GM21390 (cell line): Measurements from ENCODE around the gene HSD11B1L.
"Not testable (repeated sequence)": the region's sequence is repeated elsewhere in the genome, so short reads cannot be mapped to it uniquely, and the experiment has no call there.

Source experiments
- ATAC-seq: cut with Tn5 transposase; IDR thresholded peaks from one replicate; pipeline ENCODE4 v1.9.1; 2021; ENCODE audit not compliant: unreplicated experiment

The HSD11B1L gene

DNA sequence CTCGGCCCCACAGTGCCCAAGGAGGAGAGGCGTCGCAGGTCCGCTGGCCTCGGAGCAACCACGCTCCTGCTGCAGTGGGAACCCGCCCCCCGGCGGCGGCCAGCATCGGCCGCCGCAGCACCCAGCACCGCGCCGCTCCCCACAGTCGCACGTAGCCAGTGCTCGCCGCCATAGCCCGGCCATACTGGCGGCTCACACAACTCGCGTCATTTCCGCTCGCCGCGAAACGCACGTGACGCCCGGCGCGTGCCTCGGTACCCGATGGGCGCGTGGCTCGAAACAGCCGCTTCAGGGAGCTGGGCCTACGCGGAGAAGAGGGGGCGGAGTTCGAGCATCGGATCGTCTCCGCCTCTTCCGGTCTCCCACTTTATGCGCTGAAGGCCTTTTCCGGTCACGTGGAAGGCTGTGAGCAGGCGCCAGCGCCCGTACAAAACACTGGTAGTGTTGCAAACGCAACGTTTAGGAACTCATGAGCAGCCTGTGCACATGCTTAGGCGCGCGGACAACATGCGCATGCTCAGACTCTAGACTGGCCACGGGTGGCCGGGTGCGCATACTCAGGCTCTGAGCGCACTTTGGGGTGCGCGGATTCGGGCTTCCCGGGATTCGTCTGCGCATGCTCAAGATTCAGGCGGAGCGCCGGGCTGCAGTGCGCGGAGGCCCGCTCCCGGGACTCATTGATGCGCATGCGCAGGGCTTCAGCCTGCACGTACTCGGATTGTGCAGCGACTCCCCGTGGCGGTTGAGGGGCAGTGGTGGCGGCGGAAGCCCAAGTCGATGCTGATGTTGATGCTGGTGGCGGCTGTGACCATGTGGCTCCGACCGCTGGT is 39.3 kb downstream of the HSD11B1L start, which contains the start of the genes CATSPERD and LONP1:
CATSPERD (plus strand) TSS at position 677 of the 830 bp plus-strand sequence; CDS start at position 778, 101 bp downstream.
LONP1 (minus strand) TSS at position 186 of the 830 bp plus-strand sequence; CDS start at position 172, 14 bp downstream.
- ATAC-seq, result peak; percentile 79

DNA sequence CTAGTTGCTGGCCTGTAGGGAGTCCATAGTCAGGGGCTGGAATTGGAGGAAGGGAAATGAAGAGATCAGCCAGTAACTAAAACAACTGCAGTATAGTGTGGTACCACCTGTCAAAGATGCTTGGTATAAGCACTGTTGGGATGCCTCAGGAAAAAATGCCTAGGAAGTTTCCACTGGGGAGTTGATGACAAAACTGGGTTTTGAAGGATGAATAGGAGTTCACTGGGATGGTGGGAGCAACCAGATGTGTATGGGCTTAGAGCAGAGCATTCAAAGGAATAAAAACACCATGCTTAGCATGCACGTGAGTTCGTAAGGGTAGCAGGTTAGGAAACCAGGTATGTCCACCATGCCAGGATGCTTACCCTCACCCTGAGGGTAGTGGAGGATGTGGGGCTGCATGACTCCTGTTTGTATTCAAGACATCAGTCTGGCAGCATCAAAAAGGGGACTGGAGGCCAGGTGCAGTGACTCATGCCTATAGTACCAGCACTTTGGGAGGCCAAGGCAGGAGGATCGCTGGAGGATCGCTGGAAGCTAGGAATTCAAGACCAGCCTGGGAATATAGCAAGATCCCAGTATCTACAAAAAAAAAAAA is 46.7 kb downstream of the HSD11B1L start:
- ATAC-seq, result no peak

DNA sequence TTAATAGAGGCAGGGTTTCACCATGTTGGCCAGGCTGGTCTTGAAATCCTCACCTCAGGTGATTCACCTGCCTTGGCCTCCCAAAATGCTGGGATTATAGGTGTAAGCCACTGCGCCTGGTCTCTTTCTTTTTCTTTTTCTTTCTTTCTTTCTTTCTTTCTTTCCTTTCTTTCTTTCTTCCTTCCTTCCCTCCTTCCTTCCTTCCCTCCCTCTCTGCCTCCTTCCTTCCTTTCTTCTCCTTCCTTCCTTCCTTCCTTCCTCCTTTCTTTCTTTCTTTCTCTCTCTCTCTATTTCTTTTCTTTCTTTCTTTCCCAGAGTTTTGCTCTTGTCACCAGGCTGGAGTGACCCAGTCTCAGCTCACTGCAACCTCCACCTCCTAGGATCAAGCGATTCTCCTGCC is 52.3 kb downstream of the HSD11B1L start:
- not testable (repeated sequence) for ATAC-seq
